Lung (tissue), 12 donors: ENCODE measurements around the gene PRDM16. TPM values are rescaled to one million over a fixed set of nuclear protein-coding genes. Genes with fewer than 3 reads are reported as not detected.
A peak's percentile ranks its signal among the peaks of the same experiment; 100 is the strongest.

Source experiments
- ATAC-seq: fragments of 200-7000 bp; cut with Tn5 transposase; one replicate; pipeline ENCODE4 v1.9.1; 2020; ENCODE audit warnings: moderate number of reproducible peaks; ENCODE audit not compliant: insufficient read depth, low FRiP score
- DNase-seq, 3 donors: peaks; one replicate each; pipeline ENCODE4 v3.0.0-alpha.2; 2013 to 2017
- H3K27ac ChIP-seq, 2 donors: one replicate each; pipeline ENCODE4 v1.5.1; 2013; ENCODE audit warnings: mild to moderate bottlenecking in 2 of 2, moderate library complexity in 2 of 2, control low read depth in 1 of 2, inconsistent platforms in 1 of 2, low read depth in 1 of 2, low read length in 1 of 2
- H3K27me3 ChIP-seq, 3 donors: one replicate each; pipeline ENCODE4 v1.5.1; 2013; ENCODE audit warnings: low read length in 2 of 3; ENCODE audit not compliant: control insufficient read depth in 3 of 3, insufficient read depth in 3 of 3
- H3K36me3 ChIP-seq, 4 donors: one replicate each; pipeline ENCODE4 v1.5.1; 2013; ENCODE audit warnings: low read length in 4 of 4, mild to moderate bottlenecking in 1 of 4, moderate library complexity in 1 of 4; ENCODE audit not compliant: control insufficient read depth in 4 of 4, insufficient read depth in 4 of 4
- H3K4me1 ChIP-seq, 5 donors: one replicate each; pipeline ENCODE4 v1.5.1; 2013; ENCODE audit warnings: low read length in 5 of 5, mild to moderate bottlenecking in 2 of 5, moderate library complexity in 1 of 5; ENCODE audit not compliant: control insufficient read depth in 5 of 5, insufficient read depth in 5 of 5
- H3K4me3 ChIP-seq: one replicate; pipeline ENCODE4 v1.5.1; 2013; ENCODE audit warnings: mild to moderate bottlenecking, control low read depth, moderate library complexity
- H3K9ac ChIP-seq, 2 donors: one replicate each; pipeline ENCODE4 v1.5.1; 2013; ENCODE audit warnings: low read length in 2 of 2, control low read depth in 1 of 2; ENCODE audit not compliant: insufficient read depth in 1 of 2
- H3K9me3 ChIP-seq, 4 donors: one replicate each; pipeline ENCODE4 v1.5.1; 2013; ENCODE audit warnings: low read length in 3 of 4, mild to moderate bottlenecking in 1 of 4, moderate library complexity in 1 of 4; ENCODE audit not compliant: control insufficient read depth in 4 of 4, insufficient read depth in 3 of 4
- WGBS, 2 donors: extraction: QIAGEN DNeasy Blood & Tissue Kit; methylation state at CpG; one replicate each; pipeline ENCODE4 v1.1.7; 2013; 5-methylcytosine and 5-hydroxymethylcytosine counted together
- polyA plus RNA-seq, 2 donors: library from polyadenylated mRNA; stranded (reverse); fragments of 200-250 nt; gene quantifications; one replicate each; pipeline ENCODE4 v1.2.1, GENCODE V29; 2013
- total RNA-seq, 2 donors: library from RNA; depleted of rRNA in 1 of 2; stranded (reverse); fragments of >200 nt in 1 of 2; gene quantifications; one replicate each; pipeline ENCODE4 v1.2.1, GENCODE V29; 2014 to 2021
- TF ChIP-seq, protein P1 (sequence below): IDR thresholded peaks from 2 replicates; pipeline ENCODE4 v1.5.1; 2012; ENCODE audit warnings: mild to moderate bottlenecking; ENCODE audit errors: control extremely low read depth, extremely low read depth
- donor health status: control.
- donor health status: control.
- donor health status: Bipolar disorder and iron deficiency.
- donor health status: healthy.
- donor health status: DM: yes; HTN: yes; CAD: no.

PRDM16 gene
- total and polyA plus RNA-seq, 4 donors = 2.4 to 36.5 (median 13.1) TPM

DNA sequence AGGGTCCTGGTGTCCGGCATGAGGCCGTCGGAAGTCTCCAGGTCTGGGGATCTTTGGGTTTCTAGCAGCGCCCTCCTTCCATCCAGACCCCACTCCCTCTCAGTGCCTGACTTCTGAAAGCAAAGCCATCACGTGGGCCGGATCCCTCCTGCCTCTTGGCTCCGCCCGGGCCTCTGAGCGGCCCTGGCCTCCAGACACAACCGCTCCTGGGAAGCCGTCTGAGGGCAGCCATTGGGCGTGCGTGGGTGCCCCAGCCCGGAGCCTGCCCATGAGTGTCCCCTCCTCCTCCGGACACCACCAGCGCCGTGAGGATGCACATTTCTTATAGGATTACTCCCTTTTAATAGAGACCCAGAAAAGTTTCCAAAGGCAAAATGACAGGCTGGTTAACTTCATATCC is 248.5 kb downstream of the PRDM16 start:
- Histone ChIP-seq H3K4me3 (no peak overlapping the region), H3K4me1 (peaks cover 0 to 36% (median 32%) of the 10 kb centered on the region in 5 donors), H3K9me3 (no peaks in the 10 kb centered on the region), H3K27me3 (peaks cover 0 to 29% (median 26%) of the 10 kb centered on the region in 3 donors), H3K36me3 (no peaks in the 10 kb centered on the region), H3K27ac (no peak overlapping the region), H3K9ac (no peak overlapping the region)
- TF ChIP-seq, protein P1, sequence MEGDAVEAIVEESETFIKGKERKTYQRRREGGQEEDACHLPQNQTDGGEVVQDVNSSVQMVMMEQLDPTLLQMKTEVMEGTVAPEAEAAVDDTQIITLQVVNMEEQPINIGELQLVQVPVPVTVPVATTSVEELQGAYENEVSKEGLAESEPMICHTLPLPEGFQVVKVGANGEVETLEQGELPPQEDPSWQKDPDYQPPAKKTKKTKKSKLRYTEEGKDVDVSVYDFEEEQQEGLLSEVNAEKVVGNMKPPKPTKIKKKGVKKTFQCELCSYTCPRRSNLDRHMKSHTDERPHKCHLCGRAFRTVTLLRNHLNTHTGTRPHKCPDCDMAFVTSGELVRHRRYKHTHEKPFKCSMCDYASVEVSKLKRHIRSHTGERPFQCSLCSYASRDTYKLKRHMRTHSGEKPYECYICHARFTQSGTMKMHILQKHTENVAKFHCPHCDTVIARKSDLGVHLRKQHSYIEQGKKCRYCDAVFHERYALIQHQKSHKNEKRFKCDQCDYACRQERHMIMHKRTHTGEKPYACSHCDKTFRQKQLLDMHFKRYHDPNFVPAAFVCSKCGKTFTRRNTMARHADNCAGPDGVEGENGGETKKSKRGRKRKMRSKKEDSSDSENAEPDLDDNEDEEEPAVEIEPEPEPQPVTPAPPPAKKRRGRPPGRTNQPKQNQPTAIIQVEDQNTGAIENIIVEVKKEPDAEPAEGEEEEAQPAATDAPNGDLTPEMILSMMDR = no peak
- DNase-seq (no peak), ATAC-seq (no peak)
- 90 to 95% methylated on average over 17 of the region's 17 CpGs for WGBS, 2 donors

DNA sequence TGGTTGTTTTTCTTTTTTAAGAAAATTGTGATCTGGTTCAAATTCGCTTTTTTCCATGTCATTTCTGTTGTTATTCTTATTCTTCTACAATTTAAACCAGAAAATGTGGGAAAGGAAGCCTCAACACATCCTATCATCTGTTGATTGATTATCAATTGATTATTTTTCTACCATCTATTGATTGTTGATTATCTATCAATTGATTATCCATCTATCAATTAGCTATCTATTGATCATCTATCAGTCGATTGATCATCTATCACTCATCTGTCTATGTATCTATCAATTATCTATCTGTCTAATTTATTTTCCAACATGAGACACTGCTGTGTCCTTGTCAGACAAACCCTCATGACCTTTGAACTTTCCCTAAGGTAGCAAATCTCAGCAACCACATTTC is 249.3 kb downstream of the PRDM16 start:
- H3K4me1 ChIP-seq = peaks cover 0 to 35% (median 26%) of the 10 kb centered on the region in 5 donors
- WGBS, 2 donors = 89 to 90% methylated on average over 2 of the region's 2 CpGs
- no peak overlapping the region for H3K27ac ChIP-seq
- DNase-seq (no peak), ATAC-seq (no peak)
- no peaks in the 10 kb centered on the region for H3K9me3 ChIP-seq
- peaks cover 0 to 31% (median 22%) of the 10 kb centered on the region in 3 donors for H3K27me3 ChIP-seq
- H3K9ac ChIP-seq = no peak overlapping the region
- TF ChIP-seq, protein P1 = no peak
- H3K4me3 ChIP-seq = no peak overlapping the region
- no peaks in the 10 kb centered on the region for H3K36me3 ChIP-seq

DNA sequence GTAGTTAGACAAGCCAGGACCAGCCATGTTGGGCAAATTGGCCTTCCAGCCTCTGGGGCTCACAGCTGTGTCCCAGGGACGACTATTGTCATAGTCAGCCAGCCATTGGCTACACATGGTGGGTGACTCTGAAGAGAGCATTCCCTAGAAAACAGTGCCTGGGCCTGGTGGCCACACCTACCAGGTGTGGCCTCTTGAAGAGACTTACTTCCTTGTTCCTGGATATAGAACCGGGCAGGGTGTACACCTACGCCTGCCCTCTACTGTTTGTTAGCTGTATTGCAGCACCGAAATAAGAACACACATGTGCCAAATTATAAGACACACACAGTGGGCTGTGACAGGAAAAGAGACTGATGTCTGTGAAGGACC is 250.9 kb downstream of the PRDM16 start:
- ATAC-seq (peak; percentile 73), DNase-seq (peak; percentile 50 to 72 (median 65))
- TF ChIP-seq, protein P1 = no peak
- H3K9me3 ChIP-seq = no peaks in the 10 kb centered on the region
- WGBS, 2 donors = 25 to 41% methylated on average over 4 of the region's 4 CpGs
- no peak overlapping the region for H3K27ac ChIP-seq
- H3K4me1 ChIP-seq = peaks cover 0 to 33% (median 14%) of the 10 kb centered on the region in 5 donors
- peaks cover 0 to 31% (median 22%) of the 10 kb centered on the region in 3 donors for H3K27me3 ChIP-seq
- no peak overlapping the region for H3K4me3 ChIP-seq
- H3K9ac ChIP-seq = no peak overlapping the region
- no peaks in the 10 kb centered on the region for H3K36me3 ChIP-seq
